Testis (tissue), 3 donors: ENCODE data around the gene ALDH1L1. TPM values are rescaled to one million over a fixed set of nuclear protein-coding genes. Genes with fewer than 3 reads are reported as not detected.

Experiments used
- DNase-seq: peaks from one replicate; pipeline ENCODE4 v3.0.0-alpha.2; 2019
- H3K27ac ChIP-seq, 2 donors: fragments of 200-600 bp; sonication (generic); one replicate each; pipeline ENCODE4 v1.5.1; 2019
- H3K27me3 ChIP-seq: fragments of 200-600 bp; sonication (generic); one replicate; pipeline ENCODE4 v1.5.1; 2019
- H3K36me3 ChIP-seq: fragments of 200-600 bp; sonication (generic); one replicate; pipeline ENCODE4 v1.5.1; 2017; ENCODE audit warnings: low read depth; ENCODE audit errors: missing control alignments
- H3K4me1 ChIP-seq: fragments of 200-600 bp; sonication (generic); one replicate; pipeline ENCODE4 v1.5.1; 2019
- H3K4me3 ChIP-seq, 2 donors: fragments of 200-600 bp; sonication (generic); one replicate each; pipeline ENCODE4 v1.5.1; 2017 to 2019
- H3K9me3 ChIP-seq: fragments of 200-600 bp; sonication (generic); one replicate; pipeline ENCODE4 v1.5.1; 2017
- CTCF ChIP-seq, 3 experiments: fragments of 450-650 bp in 2 of 3; fragments of 200-600 bp in 1 of 3; sonication (generic) in 1 of 3; IDR thresholded peaks; one replicate each; pipeline ENCODE4 v1.5.1; 2016 to 2019; ENCODE audit warnings: antibody characterized with exemption in 3 of 3, mild to moderate bottlenecking in 2 of 3, moderate library complexity in 1 of 3
- POLR2A ChIP-seq: fragments of 450-650 bp; IDR thresholded peaks from one replicate; pipeline ENCODE4 v1.6.1; 2017; ENCODE audit warnings: antibody characterized with exemption, mild to moderate bottlenecking, moderate library complexity
- WGBS, 2 donors: methylation state at CpG; one replicate each; pipeline ENCODE4 v1.1.5; 2018; 5-methylcytosine and 5-hydroxymethylcytosine counted together
- intact Hi-C: fragments of 100-400 bp; cut with DNase I; formaldehyde crosslinking; loops from one replicate; pipeline ENCODE4 v1.15.1; 2023; ENCODE audit warnings: low total_unique reads
- polyA plus RNA-seq: library from polyadenylated mRNA; stranded (reverse); fragments of 350-450 nt; fragmentation: Illumina TruSeq; extraction: RNeasy Lipid Tissue Mini Kit (QIAGEN cat#74804); gene quantifications from one replicate; pipeline ENCODE4 v1.2.3, GENCODE V29; 2014; ENCODE audit warnings: low read depth, low replicate concordance; ENCODE audit not compliant: insufficient read depth
- total RNA-seq, 2 donors: library from RNA; depleted of rRNA; stranded (reverse); fragments of >200 nt; gene quantifications; one replicate each; pipeline ENCODE4 v1.2.3, GENCODE V29; 2016

Gene ALDH1L1
- total and polyA plus RNA-seq, 3 donors from 2014 or later, result 19.6 to 73.8 (median 67.5) TPM

GRCh38 chr3:126135071-126135405 is 45.3 kb downstream of the ALDH1L1 start:
- DNase-seq, result peak; percentile 7
- H3K9me3 ChIP-seq, result no peaks in the 10 kb centered on the region
- no peaks in the 10 kb centered on the region for H3K36me3 ChIP-seq
- intact Hi-C loops, result loop anchor here (10.0 kb wide), 1 partner anchor 260 kb away; the partner anchor contains the start of gene CFAP100
- no peaks in the 10 kb centered on the region for H3K27me3 ChIP-seq
- H3K4me3 ChIP-seq, result no peak overlapping the region
- TF ChIP-seq CTCF (IDR thresholded peaks at IDR 0.05) (no peak), POLR2A (no peak)
- 89 to 90% methylated on average over 3 of the region's 3 CpGs for WGBS, 2 donors
- no peak overlapping the region for H3K27ac ChIP-seq
- no peaks in the 10 kb centered on the region for H3K4me1 ChIP-seq

- H3K27me3 ChIP-seq, result no peaks in the 10 kb centered on the region
- intact Hi-C loops, result loop anchor here (10.0 kb wide), 1 partner anchor 260 kb away; the partner anchor contains the start of gene CFAP100
- H3K4me3 ChIP-seq, result no peak overlapping the region
- WGBS, 2 donors, result 57 to 72% methylated on average over 15 to 23 of the region's 23 CpGs
- no peaks in the 10 kb centered on the region for H3K36me3 ChIP-seq
- no peaks in the 10 kb centered on the region for H3K4me1 ChIP-seq
- H3K9me3 ChIP-seq, result no peaks in the 10 kb centered on the region
- H3K27ac ChIP-seq, result no peak overlapping the region
- DNase-seq, result peak; percentile 76
- no peak for TF ChIP-seq POLR2A
- peak; percentile 75 to 86 (median 85) for TF ChIP-seq CTCF (IDR thresholded peaks at IDR 0.05)
These were observed 46.0 kb downstream of the ALDH1L1 start for GRCh38 chr3:126134219-126134975.

GRCh38 chr3:126133606-126134005 is 46.8 kb downstream of the ALDH1L1 start:
- H3K27ac ChIP-seq, result no peak overlapping the region

GRCh38 chr3:126132751-126133511 is 47.5 kb downstream of the ALDH1L1 start:
- Histone ChIP-seq H3K27ac (no peak overlapping the region), H3K4me1 (no peaks in the 10 kb centered on the region), H3K4me3 (no peak overlapping the region), H3K27me3 (no peaks in the 10 kb centered on the region), H3K9me3 (no peaks in the 10 kb centered on the region), H3K36me3 (no peaks in the 10 kb centered on the region)
- 72 to 87% methylated on average over 13 to 14 of the region's 14 CpGs for WGBS, 2 donors
- DNase-seq, result peak; percentile 17
- intact Hi-C loops, result loop anchor here (10.0 kb wide), 1 partner anchor 262 kb away; the partner anchor contains the start of gene CFAP100
- no peak for TF ChIP-seq POLR2A
- peak in 1 of 3 experiments; percentile 15 for TF ChIP-seq CTCF (IDR thresholded peaks at IDR 0.05)

More at GRCh38 chr3:126133606-126134005, 46.8 kb downstream of the ALDH1L1 start:
- Histone ChIP-seq H3K9me3 (no peaks in the 10 kb centered on the region), H3K4me3 (no peak overlapping the region), H3K27me3 (no peaks in the 10 kb centered on the region), H3K4me1 (no peaks in the 10 kb centered on the region), H3K36me3 (no peaks in the 10 kb centered on the region)
- TF ChIP-seq POLR2A, result no peak
- no peak for TF ChIP-seq CTCF (IDR thresholded peaks at IDR 0.05)
- peak; percentile 8 for DNase-seq
- WGBS, 2 donors, result 61% methylated on average over 6 of the region's 6 CpGs; no CpG with 5 or more reads in 1 of the 2 donors
- intact Hi-C loops, result loop anchor here (10.0 kb wide), 1 partner anchor 261 kb away; the partner anchor contains the start of gene CFAP100
